Uterus (tissue), 4 donors: ENCODE measurements around the gene YIF1A. TPM values are rescaled to one million over a fixed set of nuclear protein-coding genes. Genes with fewer than 3 reads are reported as not detected.

Experiments used
- DNase-seq, 2 donors: peaks; one replicate each; pipeline ENCODE4 v3.0.0-alpha.2; 2019 to 2020
- H3K27ac ChIP-seq, 2 donors: fragments of 200-600 bp; sonication (generic); 1 replicate in 1 of 2; 2 replicates in 1 of 2; pipeline ENCODE4 v1.5.1; 2016 to 2018
- H3K27me3 ChIP-seq, 2 donors: fragments of 200-600 bp; sonication (generic); one replicate each; pipeline ENCODE4 v1.5.1; 2018 to 2019; ENCODE audit warnings: control low read depth in 1 of 2
- H3K36me3 ChIP-seq, 2 donors: fragments of 200-600 bp; sonication (generic); one replicate each; pipeline ENCODE4 v1.5.1; 2019; ENCODE audit warnings: control low read depth in 1 of 2
- H3K4me1 ChIP-seq, 2 donors: fragments of 200-600 bp; sonication (generic); one replicate each; pipeline ENCODE4 v1.5.1; 2018 to 2019; ENCODE audit warnings: control low read depth in 1 of 2
- H3K4me3 ChIP-seq, 2 donors: fragments of 200-600 bp; sonication (generic); 1 replicate in 1 of 2; 2 replicates in 1 of 2; pipeline ENCODE4 v1.5.1; 2018 to 2019; ENCODE audit warnings: mild to moderate bottlenecking in 1 of 2
- H3K9me3 ChIP-seq, 2 donors: fragments of 200-600 bp; sonication (generic); one replicate each; pipeline ENCODE4 v1.5.1; 2019; ENCODE audit warnings: control low read depth in 1 of 2
- CTCF ChIP-seq, 4 experiments: fragments of 200-600 bp in 2 of 4; fragments of 450-650 bp in 2 of 4; sonication (generic) in 2 of 4; IDR thresholded peaks; one replicate each; pipeline ENCODE4 v1.5.1; 2016 to 2019; ENCODE audit warnings: antibody characterized with exemption in 4 of 4, mild to moderate bottlenecking in 2 of 4, moderate library complexity in 1 of 4
- POLR2A ChIP-seq, 2 donors: fragments of 450-650 bp; IDR thresholded peaks; one replicate each; pipeline ENCODE4 v1.6.1; 2016; ENCODE audit warnings: antibody characterized with exemption in 2 of 2, mild to moderate bottlenecking in 1 of 2, moderate library complexity in 1 of 2
- intact Hi-C: fragments of 100-400 bp; cut with DNase I; formaldehyde crosslinking; loops from one replicate; pipeline ENCODE4 v1.15.1; 2023; ENCODE audit warnings: low total_unique reads
- total RNA-seq, 4 donors: library from RNA; depleted of rRNA in 3 of 4; stranded (reverse); fragments of >200 nt in 3 of 4; gene quantifications; one replicate each; pipeline versions ENCODE4 v1.1.0 to v1.2.4, GENCODE V29; 2014 to 2023
- donor health status: DM: yes; HTN: yes; CAD: no.

YIF1A gene
- 100 to 1,000 TPM in 1 of 4 donors, 10 to 100 TPM in 3; 38.9 to 101 (median 79.1) TPM for total RNA-seq

- DNase-seq = peak; percentile 98 to 99
- Histone ChIP-seq H3K36me3 (no peaks in the 10 kb centered on the region), H3K4me1 (peaks cover 0 to 19% of the 10 kb centered on the region in 2 donors), H3K27me3 (peaks cover 7 to 12% of the 10 kb centered on the region in 2 donors), H3K27ac (peak within 1 kb of the TSS; percentile 86 to 98), H3K9me3 (no peaks in the 10 kb centered on the region), H3K4me3 (peak within 1 kb of the TSS; percentile 84 to 96)
- intact Hi-C loops = loop anchor here (10.0 kb wide), 1 partner anchor 64 kb away; no protein-coding TSS in a partner anchor
- TF ChIP-seq CTCF (IDR thresholded peaks at IDR 0.05) = peak in 1 of 4 experiments; percentile 21
- TF ChIP-seq POLR2A (IDR thresholded peaks at IDR 0.05) = peak; percentile 94 to 98
Observed at GRCh38 chr11:66288671-66289547, at the start of gene YIF1A. YIF1A (minus strand) TSS chr11:66289143; CDS start chr11:66288985, 158 bp downstream.

- peak overlapping the region in 1 of 2 donors; percentile 78 for H3K27ac ChIP-seq
Observed at GRCh38 chr11:66337103-66337899, 48.4 kb upstream of the YIF1A start.

GRCh38 chr11:66336234-66337102, 47.5 kb upstream of the YIF1A start, which contains the start of gene RIN1:
RIN1 (minus strand) TSS chr11:66336434; CDS start chr11:66336402, 32 bp downstream.
- H3K36me3 ChIP-seq = no peaks in the 10 kb centered on the region
- intact Hi-C loops = no loop called here
- TF ChIP-seq CTCF (IDR thresholded peaks at IDR 0.05) = peak; percentile 28 to 61 (median 41)
- TF ChIP-seq POLR2A (IDR thresholded peaks at IDR 0.05) = peak in 1 of 2 donors; percentile 18
- H3K9me3 ChIP-seq = no peaks in the 10 kb centered on the region
- H3K4me1 ChIP-seq = peaks cover 3 to 12% of the 10 kb centered on the region in 2 donors
- peak; percentile 65 for DNase-seq
- H3K27ac ChIP-seq = peak within 1 kb of the TSS; percentile 29 to 78
- H3K27me3 ChIP-seq = no peaks in the 10 kb centered on the region
- H3K4me3 ChIP-seq = peak within 1 kb of the TSS; percentile 29 to 50

More at GRCh38 chr11:66337103-66337899, 48.4 kb upstream of the YIF1A start:
- DNase-seq = no peak
- H3K27me3 ChIP-seq = no peaks in the 10 kb centered on the region
- H3K9me3 ChIP-seq = no peaks in the 10 kb centered on the region
- intact Hi-C loops = no loop called here
- H3K36me3 ChIP-seq = no peaks in the 10 kb centered on the region
- peaks cover 3 to 12% of the 10 kb centered on the region in 2 donors for H3K4me1 ChIP-seq
- no peak overlapping the region for H3K4me3 ChIP-seq
- TF ChIP-seq POLR2A (IDR thresholded peaks at IDR 0.05) (no peak), CTCF (IDR thresholded peaks at IDR 0.05) (no peak)

- peak overlapping the region; percentile 29 to 78 for H3K27ac ChIP-seq
- TF ChIP-seq POLR2A (IDR thresholded peaks at IDR 0.05) = no peak
- TF ChIP-seq CTCF (IDR thresholded peaks at IDR 0.05) = no peak
- peaks cover 3 to 12% of the 10 kb centered on the region in 2 donors for H3K4me1 ChIP-seq
- no peaks in the 10 kb centered on the region for H3K9me3 ChIP-seq
- intact Hi-C loops = no loop called here
- H3K4me3 ChIP-seq = peak overlapping the region; percentile 29 to 50
- peak in 1 of 2 donors; percentile 44 for DNase-seq
- no peaks in the 10 kb centered on the region for H3K27me3 ChIP-seq
- no peaks in the 10 kb centered on the region for H3K36me3 ChIP-seq
Observed at GRCh38 chr11:66335531-66336233, 46.7 kb upstream of the YIF1A start.
